Measurements from ENCODE around the gene STX5.
"Not testable (repeated sequence)": the region's sequence is repeated elsewhere in the genome, so short reads cannot be mapped to it uniquely, and the experiment has no call there.

The STX5 gene

GRCh38 chr11:62841361-62842170, 9.7 kb upstream of the STX5 start:
- peak overlapping the region; percentile 48 for H3K4me3 ChIP-seq (ENCODE audit: low read depth, low read length)
- peak overlapping the region; percentile 100 for H3K27ac ChIP-seq
- TF ChIP-seq CTCF (IDR thresholded peaks at IDR 0.05; ENCODE audit: low read depth, low read length, missing control alignments): no peak
- DNase-seq: peak; percentile 98
- no peaks in the 10 kb centered on the region for H3K27me3 ChIP-seq (replicated peaks)
- in situ Hi-C loops (cut with HindIII; ENCODE audit: low pct_ligation_motif_present, low sequenced_read_pairs): no loop called here
- no peaks in the 10 kb centered on the region for H3K36me3 ChIP-seq (replicated peaks)

- H3K36me3 ChIP-seq (replicated peaks); in situ Hi-C loops (cut with HindIII; ENCODE audit: low pct_ligation_motif_present, low sequenced_read_pairs); H3K27me3 ChIP-seq (replicated peaks): not testable (repeated sequence)
- Histone ChIP-seq H3K4me3 (ENCODE audit: low read depth, low read length) (peak overlapping the region; percentile 98), H3K27ac (peak overlapping the region; percentile 97)
- peak; percentile 76 for DNase-seq
Measured at GRCh38 chr11:62840721-62841360, 9.0 kb upstream of the STX5 start.

- H3K27ac ChIP-seq: peak within 1 kb of the TSS; percentile 97
- H3K36me3 ChIP-seq (replicated peaks): peaks cover 15% of the 10 kb centered on the region
- in situ Hi-C loops (cut with HindIII; ENCODE audit: low pct_ligation_motif_present, low sequenced_read_pairs): no loop called here
- H3K4me3 ChIP-seq (ENCODE audit: low read depth, low read length): peak within 1 kb of the TSS; percentile 98
- no peak for TF ChIP-seq CTCF (IDR thresholded peaks at IDR 0.05; ENCODE audit: low read depth, low read length, missing control alignments)
- no peaks in the 10 kb centered on the region for H3K27me3 ChIP-seq (replicated peaks)
- peak; percentile 89 for DNase-seq
Measured at GRCh38 chr11:62839050-62839945, 7.4 kb upstream of the STX5 start, which contains the start of gene WDR74. Gene WDR74, minus strand, starts transcription at chr11:62839590. Its CDS starts 20 bp downstream, at chr11:62839570.

- no peak for TF ChIP-seq CTCF (IDR thresholded peaks at IDR 0.05; ENCODE audit: low read depth, low read length, missing control alignments)
- Histone ChIP-seq H3K4me3 (ENCODE audit: low read depth, low read length) (no peak overlapping the region), H3K36me3 (replicated peaks) (peaks cover 24% of the 10 kb centered on the region), H3K27ac (no peak overlapping the region), H3K27me3 (replicated peaks) (no peaks in the 10 kb centered on the region)
- DNase-seq: no peak
- in situ Hi-C loops (cut with HindIII; ENCODE audit: low pct_ligation_motif_present, low sequenced_read_pairs): no loop called here
Measured at GRCh38 chr11:62835336-62835735, 3.5 kb upstream of the STX5 start.

- no peaks in the 10 kb centered on the region for H3K27me3 ChIP-seq (replicated peaks)
- no peak for TF ChIP-seq CTCF (IDR thresholded peaks at IDR 0.05; ENCODE audit: low read depth, low read length, missing control alignments)
- H3K27ac ChIP-seq: peak within 1 kb of the TSS; percentile 98
- H3K4me3 ChIP-seq (ENCODE audit: low read depth, low read length): peak within 1 kb of the TSS; percentile 82
- peak; percentile 17 for DNase-seq
- in situ Hi-C loops (cut with HindIII; ENCODE audit: low pct_ligation_motif_present, low sequenced_read_pairs): no loop called here
- peaks cover 38% of the 10 kb centered on the region for H3K36me3 ChIP-seq (replicated peaks)
Measured at GRCh38 chr11:62832336-62833234, 734 bp upstream of the STX5 start, which contains the start of gene TEX54. Gene TEX54, minus strand, starts transcription at chr11:62832841.

Measured in brain microvascular endothelial cell (primary cell).